Measurements from ENCODE around the gene TARP.

GRCh38 chr7:38248069-38248567 lies 25.3 kb downstream of the TARP start:
- TF ChIP-seq CTCF (conservative IDR thresholded peaks at IDR 0.05; ENCODE audit: low read length) (no peak), EZH2phosphoT487 (IDR thresholded peaks at IDR 0.05; ENCODE audit: borderline replicate concordance) (no peak)
